Stimulated activated CD8-positive, alpha-beta memory T cell treated with anti-CD3 and anti-CD28 coated beads, Interleukin-12 subunit alpha, Interleukin-12 subunit beta, amount 100 ng/mL, for 24 hours (primary cell): Measurements from ENCODE around the gene RNF168.
A peak's percentile ranks its signal among the peaks of the same experiment; 100 is the strongest.
"Not testable (repeated sequence)": the region's sequence is repeated elsewhere in the genome, so short reads cannot be mapped to it uniquely, and the experiment has no call there.

Source experiments
- DNase-seq: peaks from one replicate; pipeline ENCODE4 v3.0.0-alpha.2; 2020; ENCODE audit errors: extremely low read depth

Gene RNF168

DNA sequence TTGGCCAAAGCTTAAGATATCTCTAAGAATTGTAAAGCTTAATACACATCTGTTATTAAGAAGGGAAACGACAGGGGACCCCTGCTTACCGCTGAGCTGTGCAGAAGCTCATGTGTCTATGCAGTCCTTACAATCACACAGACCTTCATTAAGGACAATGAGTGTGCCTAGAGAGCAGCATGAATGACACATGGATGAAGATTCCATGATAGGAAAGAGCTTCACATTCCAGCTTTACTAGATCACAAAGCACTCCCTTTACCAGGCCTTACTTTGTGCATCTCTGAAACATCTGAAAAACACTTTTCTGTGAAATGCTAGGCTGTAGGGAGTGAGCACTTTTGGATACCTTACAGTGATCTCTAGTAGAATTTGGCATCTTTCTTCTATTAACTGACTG is 32.0 kb downstream of the RNF168 start:
- no peak for DNase-seq

DNA sequence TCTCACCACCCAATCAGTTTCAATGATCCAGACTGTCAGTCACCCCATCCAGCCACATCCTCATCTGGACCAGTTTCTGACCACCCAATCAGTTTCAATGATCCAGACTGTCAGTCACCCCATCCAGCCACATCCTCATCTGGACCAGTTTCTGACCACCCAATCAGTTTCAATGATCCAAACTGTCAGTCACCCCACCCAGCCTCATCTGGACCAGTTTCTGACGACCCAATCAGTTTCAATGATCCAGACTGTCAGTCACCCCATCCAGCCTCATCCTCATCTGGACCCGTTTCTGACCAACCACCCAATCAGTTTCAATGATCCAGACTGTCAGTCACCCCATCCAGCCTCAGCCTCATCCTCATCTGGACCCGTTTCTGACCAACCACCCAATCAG is 33.4 kb downstream of the RNF168 start:
- not testable (repeated sequence) for DNase-seq

DNA sequence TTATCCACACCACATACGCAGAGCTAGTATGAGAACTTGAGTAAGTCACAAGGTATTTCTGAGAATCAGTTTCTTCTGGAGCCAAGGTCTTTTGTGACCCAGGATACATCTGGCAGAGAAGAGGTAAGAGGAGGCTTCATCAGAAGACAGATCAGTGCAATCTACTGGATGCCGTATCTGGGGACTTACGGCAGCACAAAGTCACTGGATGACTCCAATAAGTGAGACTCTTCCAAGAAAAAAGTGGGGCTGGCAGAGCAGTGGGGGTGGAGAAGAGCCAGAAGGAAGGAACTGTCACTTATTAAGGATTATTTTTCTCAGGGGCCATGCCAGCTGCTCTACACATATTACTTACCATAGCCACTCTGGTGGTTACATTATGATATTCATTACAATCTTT is 39.8 kb downstream of the RNF168 start:
- no peak for DNase-seq

DNA sequence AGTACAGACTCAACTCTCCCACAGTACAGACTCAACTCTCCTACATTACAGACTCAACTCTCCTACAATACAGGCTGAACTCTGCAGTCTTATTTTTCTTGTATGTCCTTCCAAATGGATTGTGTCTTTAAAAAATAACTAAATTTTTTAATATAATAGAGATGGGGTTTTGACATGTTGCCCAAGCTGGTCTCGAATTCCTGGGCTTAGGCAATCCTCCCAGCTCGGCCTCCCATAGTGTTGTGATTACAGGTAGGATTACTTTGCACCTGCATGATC is 40.2 kb downstream of the RNF168 start:
- DNase-seq: no peak

DNA sequence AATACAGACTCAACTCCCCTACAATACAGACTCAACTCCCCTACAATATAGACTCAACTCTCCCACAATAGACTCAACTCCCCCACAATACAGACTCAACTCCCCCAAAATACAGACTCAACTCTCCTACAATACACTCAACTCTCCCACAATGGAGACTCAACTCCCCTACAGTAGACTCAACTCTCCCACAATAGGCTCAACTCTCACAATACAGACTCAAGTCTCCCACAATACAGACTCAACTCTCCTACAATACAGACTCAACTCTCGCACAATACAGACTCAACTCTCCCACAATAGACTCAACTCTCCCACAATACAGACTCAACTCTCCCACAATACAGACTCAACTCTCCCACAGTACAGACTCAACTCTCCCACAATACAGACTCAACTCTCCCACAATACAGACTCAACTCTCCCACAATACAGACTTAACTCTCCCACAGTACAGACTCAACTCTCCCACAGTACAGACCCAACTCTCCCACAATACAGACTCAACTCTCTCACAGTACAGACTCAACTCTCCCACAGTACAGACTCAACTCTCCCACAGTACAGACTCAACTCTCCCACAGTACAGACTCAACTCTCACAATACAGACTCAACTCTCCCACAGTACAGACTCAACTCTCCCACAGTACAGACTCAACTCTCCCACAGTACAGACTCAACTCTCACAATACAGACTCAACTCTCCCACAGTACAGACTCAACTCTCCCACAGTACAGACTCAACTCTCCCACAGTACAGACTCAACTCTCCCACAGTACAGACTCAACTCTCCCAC is 40.7 kb downstream of the RNF168 start:
- not testable (repeated sequence) for DNase-seq

DNA sequence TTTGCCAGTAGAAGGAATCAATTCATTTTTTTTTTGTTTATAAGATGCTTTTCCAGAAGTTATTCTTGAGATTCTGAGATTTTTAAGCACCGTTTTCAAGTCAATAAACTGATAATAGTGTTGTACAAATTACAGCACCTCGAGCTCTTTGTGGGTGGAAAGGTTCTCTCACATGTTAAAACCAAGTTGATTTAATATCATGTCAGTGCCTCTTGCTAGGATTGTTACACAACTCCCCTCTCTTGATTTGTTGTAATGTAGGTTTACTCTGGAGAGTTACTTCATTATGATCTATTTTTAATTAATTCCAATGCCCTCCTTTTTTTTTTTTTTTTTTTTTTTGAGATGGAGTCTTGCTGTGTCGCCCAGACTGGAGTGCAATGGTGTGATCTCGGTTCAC is 45.5 kb downstream of the RNF168 start:
- no peak for DNase-seq

DNA sequence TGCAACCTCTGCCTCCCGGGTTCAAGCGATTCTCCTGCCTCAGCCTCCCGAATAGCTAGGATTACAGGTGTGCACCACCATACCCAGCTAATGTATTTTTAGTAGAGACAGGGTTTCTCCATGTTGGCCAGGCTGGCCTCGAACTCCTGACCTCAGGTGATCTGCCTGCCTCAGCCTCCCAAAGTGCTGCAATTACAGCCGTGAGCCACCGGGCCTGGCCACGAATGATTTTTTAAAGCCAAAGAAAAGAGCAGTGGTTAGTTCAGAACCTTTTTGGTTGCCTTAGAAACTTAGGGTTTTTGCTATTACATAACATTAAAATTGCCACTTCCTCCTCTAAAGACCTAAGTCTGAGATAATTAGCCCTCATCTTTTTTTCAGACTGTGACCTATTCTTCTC is 46.1 kb downstream of the RNF168 start:
- DNase-seq: not testable (repeated sequence)

DNA sequence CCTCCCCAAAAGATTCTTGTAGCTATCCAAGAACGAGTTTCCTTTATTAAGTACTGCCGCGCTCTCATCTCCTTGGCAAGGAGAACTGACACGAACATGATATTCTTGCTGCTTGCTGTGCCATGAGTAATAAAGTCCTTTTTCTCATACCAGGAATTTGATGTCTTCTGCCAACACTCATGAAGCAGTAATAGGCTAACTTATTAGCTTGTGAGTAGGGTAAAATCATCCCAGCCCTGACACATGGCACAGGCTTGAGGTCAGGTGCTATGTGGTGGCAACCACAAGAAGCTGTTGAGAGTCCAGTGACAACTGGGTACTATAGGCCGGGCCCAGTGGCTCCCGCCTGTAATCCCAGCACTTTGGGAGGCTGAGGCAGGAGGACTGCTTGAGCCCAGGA is 48.6 kb downstream of the RNF168 start:
- no peak for DNase-seq

DNA sequence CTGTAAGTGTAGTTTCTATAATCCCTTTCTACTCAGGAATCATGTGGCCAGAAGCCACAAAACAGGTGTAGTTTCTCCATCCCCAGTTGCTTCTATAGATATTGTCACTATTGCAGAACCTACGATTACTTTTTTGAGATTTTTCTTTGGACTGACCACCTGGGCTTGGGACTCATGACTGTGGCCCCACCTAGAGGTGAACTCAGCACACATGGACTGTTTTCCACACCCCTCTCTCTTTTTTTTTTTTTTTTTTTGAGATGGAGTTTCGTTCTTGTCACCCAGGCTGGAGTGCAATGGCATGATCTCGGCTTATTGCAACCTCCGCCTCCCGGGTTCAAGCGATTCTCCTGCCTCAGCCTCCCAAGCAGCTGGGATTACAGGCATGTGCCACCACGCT is 58.2 kb downstream of the RNF168 start:
- DNase-seq: not testable (repeated sequence)

DNA sequence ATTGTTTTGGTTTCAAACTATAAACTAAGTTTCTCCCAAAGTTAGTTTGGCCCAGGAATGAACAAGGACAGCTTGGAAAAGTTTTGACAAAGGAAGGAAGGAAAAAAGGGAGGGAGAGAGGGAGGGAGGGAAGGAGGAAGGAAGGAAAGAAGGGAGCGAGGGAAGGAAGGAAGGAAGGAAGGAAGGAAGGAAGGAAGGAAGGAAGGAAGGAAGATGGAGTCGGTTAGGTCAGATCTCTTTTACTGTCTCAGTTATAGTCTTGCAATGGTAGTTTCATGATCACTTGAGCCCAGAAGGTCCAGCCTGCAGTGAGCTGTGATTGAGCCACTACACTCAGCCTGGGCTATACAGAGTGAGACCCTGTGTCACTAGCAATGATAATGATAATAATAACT is 59.1 kb downstream of the RNF168 start:
- no peak for DNase-seq

DNA sequence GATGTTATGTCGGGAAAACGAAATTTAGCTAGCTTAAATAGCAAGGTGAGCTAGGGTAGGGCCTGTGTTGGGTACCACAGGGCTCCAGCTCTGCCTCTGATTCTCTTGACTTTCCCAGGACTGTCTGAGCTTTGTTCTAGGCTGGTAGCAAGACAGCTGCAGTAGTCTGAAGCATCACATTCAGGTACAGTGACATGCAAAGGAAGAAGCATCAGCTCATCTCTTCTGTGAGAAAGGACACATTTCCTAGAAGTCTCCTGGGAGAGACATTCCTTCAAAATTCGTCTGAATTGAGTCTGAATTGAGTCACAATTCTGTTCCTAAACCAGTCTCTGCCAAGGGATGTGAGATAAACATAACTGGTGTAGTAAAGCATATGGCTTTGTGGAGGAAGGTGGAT is 62.9 kb downstream of the RNF168 start:
- no peak for DNase-seq

DNA sequence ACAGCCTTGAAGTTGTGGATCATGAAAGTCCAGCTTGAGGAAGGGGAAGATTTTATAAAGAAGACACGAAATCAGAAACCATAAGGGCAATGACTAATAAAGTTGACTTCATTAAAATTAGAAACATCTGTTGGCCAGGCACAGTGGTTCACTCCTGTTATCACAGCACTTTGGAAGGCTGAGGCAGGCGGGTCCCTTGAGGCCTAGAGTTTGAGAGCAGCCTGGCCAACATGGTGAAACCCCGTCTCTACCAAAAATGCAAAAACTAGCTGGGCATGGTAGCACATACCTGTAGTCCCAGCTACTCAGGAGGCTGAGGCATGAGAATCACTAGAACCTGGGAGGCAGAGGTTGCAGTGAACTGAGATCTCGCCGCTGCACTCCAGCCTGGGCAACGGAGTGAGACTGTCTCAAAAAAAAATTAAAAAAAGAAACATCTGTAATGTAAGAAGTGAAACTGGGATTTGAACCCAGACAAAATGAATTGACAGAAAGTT is 63.5 kb downstream of the RNF168 start:
- no peak for DNase-seq

DNA sequence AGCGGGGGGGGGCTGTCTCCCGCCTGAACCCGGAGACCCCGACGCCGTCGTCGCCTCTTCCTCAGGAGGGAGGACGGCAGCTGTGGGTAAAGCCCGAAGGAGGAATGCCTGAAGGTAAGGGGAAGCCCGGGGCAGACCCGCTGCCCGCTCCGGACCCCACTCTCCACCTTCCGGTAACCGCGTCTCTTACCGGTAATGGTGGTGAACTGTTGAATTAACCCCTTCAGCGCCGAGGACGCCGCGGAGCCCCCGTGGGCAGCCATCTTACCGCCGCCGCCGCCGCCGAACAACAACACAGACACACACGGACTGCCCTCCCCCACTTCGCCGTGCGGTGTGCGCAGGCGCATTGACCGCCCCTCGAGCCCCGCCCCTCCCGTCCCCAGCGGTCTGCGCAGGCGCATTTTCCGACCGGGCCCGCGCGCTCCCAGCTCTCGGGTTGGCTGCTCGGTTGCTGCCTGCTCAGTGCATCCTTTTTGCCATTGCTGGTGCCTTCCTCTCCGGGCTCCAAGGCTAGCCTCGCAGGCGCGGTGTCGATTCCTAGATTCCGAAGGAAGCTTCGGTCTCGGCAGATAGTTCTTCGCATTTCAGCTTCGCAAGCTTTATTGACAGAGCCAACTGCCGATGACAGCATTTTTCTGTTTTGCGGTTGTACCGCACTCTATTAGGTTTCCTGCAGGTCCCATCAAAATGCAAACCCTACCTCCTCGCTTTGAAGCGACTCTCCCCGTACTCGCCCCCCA is 71.3 kb downstream of the RNF168 start, which contains the start of gene UBXN7:
UBXN7 (minus strand) TSS at position 291 of the 743 bp plus-strand sequence; CDS start at position 263, 28 bp downstream.
- peak; percentile 93 for DNase-seq

DNA sequence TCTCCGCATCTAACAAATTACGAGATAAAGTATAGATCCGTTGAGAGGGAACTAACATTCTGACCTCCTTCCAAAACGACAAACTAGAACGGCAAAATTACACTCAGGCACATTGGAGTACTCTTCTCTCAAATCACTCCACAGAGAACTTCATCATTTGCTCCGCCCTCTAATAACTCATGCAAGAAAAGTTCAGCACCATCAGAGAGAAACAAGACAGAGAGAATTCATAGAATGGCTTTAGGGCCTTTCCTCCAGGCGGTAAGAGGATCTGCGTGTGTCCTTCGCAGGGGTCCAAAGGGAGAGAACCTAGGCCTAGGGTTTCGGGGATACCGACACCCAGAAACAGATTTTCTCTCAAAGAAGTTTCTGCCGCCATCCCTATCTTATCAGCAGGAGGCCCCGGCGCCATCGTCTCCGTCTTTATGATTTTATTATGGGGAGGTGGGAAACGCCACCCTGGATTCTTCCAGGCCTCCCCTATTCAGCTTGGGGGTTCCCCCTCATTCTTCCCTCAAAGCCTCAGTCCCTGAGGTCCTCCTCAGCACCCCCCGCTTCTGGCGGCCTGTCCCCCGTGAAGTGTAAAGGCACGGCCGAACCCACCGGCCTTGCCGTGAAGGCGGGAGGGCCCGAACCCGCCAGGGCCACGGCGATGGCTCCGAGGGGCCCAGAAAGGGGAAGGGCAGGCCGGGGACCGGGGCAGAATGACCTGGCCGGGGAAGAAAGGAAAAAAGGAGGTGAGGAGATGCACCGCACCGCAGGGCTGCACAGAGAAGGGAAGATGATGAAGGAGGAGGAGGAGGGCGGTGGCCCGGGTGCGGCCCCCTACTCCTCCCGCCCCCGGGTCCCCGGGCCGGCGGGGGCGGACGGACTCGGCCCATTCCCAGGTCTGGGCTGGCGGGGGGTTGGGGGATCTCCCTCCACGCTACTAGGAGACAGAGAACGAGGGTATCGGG is 72.1 kb downstream of the RNF168 start:
- DNase-seq: no peak

DNA sequence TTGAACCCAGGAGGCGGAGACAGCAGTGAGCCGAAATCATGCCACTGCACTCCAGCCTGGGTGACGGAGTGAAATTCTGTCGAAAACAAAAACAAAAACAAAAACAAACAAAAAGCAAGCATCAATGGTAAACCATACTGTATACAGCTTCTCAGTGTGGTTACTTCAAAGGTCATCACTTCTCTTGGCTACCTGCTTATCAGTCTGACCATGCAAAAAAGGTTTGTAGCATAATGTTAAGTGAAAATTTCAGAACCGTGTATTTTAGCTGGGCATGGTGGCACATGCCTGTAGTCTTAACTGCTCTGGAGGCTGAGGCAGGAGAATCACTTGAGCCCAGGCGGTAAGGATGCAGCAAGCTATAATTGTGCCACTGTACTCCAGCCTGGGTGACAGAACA is 75.5 kb downstream of the RNF168 start:
- DNase-seq: no peak

DNA sequence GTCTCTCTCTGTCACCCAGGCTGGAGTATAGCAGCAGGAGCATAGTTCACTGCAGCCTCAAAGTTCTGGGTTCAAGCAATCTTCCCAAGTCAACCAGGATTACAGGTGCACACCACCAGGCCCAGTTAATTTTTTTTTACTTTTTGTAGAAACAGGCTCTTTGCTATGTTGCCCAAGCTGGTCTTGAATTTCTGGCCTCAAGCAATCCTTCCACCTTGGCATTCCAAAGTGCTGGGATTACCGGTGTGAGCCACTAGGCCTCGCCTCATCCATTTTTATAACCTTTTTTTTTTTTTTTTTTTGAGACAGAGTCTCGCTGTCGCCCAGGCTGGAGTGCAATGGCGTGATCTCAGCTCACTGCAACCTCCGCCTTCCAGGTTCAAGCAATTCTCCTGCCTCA is 79.1 kb downstream of the RNF168 start:
- not testable (repeated sequence) for DNase-seq

DNA sequence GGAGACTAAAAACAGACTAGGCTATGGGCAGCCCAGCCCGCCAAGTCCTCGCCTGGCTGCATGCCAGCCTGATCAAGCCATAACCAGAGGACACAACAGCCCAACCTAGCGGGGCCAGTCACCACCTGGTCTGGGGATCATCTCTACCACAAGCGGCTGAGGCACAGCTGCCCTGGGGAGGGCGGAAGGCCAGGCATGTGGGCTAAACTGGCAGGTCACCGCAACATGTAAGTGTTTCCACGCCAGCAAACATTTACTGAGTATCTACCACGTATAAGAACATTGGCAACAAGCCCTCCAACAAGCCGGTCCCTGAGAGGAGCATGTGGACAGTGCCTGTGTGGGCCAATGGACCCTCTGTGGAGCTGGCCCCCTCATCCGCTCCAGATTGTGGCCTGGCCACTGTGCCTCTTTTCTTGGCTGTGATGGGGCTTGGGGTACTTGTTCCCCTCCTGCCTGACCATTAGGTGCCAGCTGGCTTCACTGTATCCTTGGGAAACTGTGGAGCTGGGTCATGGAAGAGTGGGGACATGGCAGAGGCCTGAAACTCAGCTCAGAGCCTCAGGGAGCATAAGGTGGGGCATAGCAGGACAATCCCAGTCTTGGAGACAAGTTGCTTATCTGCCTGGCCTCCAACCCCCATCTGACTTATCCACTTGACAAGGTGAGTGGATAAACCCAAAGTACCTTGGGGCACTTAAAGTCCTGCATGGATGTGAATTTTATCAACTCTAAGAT is 80.4 kb downstream of the RNF168 start:
- DNase-seq: no peak

DNA sequence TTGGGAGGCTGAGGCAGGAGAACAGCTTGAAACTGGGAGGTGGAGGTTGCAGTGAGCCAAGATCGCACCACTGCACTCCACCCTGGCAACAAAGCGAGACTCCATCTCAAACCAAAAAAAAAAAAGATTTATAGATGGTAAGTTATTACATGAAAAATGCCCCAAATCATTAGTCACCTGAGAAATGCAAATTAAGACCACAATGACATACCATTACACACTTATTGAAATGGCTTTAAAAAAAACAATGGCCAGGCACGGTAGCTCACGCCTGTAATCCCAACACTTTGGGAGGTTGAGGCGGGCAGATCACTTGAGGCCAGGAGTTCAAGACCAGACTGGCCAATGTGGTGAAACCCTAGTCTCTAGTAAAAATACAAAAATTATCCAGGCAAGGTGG is 81.9 kb downstream of the RNF168 start:
- not testable (repeated sequence) for DNase-seq

DNA sequence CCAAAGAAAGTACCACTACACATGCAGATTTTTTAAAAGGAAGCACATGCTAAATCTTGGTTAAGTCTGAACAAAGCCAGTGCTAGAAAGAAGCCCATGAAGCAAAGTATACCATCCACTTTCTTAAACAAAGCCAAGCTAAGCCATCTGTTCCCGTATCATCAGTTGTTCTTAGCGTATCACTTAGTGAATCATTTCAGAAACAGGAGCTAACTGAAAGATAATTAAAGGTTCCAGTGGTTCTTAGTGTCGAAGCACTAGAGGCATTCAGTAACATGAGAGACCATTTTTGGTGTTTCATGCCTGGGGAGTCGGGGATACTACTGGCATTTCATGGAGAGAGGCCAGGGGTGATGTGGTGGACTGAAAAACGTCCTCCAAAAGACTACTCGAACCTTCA is 84.2 kb downstream of the RNF168 start:
- no peak for DNase-seq
